GM21367 (cell line): ENCODE results near the gene EGFR.

Source experiments
- ATAC-seq: cut with Tn5 transposase; IDR thresholded peaks from one replicate; pipeline ENCODE4 v1.9.1; 2021; ENCODE audit not compliant: unreplicated experiment

EGFR gene

DNA sequence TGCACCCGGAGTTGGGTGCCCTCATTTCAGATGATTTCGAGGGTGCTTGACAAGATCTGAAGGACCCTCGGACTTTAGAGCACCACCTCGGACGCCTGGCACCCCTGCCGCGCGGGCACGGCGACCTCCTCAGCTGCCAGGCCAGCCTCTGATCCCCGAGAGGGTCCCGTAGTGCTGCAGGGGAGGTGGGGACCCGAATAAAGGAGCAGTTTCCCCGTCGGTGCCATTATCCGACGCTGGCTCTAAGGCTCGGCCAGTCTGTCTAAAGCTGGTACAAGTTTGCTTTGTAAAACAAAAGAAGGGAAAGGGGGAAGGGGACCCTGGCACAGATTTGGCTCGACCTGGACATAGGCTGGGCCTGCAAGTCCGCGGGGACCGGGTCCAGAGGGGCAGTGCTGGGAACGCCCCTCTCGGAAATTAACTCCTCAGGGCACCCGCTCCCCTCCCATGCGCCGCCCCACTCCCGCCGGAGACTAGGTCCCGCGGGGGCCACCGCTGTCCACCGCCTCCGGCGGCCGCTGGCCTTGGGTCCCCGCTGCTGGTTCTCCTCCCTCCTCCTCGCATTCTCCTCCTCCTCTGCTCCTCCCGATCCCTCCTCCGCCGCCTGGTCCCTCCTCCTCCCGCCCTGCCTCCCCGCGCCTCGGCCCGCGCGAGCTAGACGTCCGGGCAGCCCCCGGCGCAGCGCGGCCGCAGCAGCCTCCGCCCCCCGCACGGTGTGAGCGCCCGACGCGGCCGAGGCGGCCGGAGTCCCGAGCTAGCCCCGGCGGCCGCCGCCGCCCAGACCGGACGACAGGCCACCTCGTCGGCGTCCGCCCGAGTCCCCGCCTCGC lies at the start of gene EGFR:
EGFR (plus strand) TSS at position 657 of the 830 bp plus-strand sequence. CDS start 261 bp downstream, outside the sequence.
- no peak for ATAC-seq

DNA sequence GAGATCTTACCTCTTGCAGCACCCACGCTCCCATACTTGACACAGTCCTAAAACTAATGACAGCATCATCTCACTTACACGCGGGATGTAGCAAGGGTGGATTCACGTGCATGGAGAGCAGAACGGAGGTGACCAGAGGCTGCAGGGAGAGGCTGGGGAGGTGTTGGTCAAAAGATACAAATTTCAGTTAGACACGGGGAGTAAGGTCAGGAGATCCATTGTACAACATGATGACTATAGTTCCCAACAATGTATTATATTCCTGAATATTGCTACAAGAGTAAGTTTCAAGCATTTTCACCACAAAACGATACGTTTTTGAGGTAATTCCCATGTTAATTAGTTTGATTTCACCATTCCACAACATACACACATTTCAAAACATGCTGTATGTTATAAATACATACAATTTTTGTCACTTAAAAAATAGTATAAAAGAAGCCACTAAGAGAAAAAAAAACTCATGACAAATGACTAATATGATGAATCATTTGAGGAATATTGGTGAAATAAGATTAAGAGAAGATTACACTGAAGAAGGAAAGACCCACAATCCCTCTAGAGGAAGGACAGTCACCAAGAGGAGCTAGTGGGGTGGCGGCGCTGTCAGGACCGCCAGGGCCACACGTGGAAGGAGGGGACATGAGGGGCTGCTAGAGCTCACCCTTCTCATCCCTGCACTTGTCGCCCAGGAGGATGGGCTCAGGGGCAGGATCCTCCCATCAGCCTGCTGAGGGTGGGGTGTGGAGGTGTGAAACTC lies 49.4 kb upstream of the EGFR start:
- no peak for ATAC-seq

DNA sequence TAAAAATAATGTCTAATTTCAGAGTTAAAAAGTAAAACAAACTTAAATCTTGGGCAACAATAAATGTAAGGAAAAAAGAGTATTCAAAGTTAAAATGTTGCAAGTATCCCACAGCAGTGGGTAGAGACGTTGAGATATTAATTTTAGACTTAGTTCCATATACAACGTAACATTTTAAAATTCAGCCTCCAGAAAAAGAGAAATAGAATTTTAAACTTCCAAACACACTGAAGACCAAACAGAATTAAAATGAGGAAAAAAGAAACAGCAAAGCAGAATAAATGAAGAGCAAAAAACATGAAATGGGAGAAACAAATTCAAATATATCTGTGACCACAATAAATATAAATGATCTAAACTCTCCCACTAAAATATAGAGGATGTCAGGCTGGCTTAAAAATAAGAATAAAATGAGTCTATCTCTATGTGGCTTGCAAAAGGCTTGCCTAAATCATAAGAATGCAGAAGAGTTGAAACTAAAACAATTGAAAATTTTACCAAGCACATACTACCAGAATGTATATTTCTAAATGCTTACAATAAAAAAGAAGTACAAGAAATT lies 46.0 kb upstream of the EGFR start:
- ATAC-seq = no peak

DNA sequence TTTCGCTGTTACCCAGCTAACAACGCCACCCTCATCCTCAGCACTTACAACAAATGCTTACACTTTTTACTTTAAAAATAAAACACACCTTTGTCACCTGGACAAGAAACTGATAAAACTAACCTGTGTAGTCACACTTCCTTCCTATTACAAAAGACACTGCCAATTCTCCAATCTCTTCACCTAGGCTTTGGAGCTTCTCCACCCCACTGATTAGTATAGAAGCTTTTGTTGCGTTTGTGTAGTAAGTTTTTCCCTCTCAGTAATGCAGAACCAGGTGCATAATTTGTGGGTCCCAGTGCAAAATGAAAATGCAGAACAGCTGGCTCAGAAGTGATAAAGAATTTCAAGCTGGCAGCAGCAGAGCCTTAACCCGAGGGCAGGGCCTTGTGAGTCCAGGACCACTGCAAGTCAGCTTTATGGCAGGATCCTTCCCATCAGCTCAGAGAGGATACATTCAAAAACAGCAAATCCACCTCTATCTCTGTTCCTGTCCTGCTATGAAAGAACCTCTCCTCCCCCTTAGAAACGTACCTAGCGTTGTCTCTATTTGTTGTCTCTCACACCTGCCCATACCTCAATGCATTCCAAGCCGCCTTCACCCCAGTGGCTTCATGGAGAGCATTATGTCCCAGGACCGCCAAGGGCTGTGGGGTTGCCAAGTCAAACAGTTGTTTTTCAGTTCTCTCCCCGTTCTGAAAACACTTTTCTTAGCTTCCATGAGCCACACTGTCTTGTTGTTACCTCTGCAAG lies 40.3 kb upstream of the EGFR start:
- no peak for ATAC-seq

DNA sequence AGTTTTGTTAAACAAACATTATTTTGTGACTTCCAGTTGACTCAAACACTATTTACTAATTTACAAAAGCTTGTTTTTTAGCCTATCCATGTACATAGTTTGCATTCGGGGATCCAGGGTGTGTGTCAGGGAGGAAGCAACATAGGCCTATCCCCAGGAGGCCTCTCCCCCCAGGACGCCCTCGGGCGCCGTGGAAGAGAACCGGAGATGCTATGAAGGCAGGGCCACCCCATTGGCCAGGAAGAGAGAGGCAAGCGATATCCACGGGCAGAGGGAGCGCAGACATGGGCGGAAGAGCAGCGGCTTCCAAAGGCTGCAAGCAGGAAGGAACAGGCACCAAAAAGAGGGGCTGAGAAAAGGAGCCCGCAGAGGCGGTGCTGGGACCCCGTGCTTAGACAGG lies 38.3 kb upstream of the EGFR start:
- ATAC-seq = no peak

DNA sequence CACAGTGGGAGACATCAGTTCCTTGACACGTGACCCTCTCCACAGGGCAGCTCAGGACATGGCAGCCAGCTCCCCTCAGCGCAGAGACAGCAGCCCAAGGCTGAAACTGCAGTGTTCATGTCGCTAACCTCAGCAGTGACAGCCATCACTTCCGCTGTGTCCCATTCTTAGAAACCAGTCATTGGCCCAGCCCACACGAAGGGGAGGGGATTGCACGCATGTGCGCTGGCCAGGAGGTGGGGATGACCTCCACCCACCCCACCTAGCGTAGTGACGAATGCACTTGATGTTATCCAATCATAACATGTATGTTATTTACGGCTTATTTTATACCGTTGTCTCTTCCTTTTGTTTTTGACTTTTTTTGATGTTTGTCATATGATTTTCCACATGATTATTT lies 36.9 kb upstream of the EGFR start:
- ATAC-seq = no peak

DNA sequence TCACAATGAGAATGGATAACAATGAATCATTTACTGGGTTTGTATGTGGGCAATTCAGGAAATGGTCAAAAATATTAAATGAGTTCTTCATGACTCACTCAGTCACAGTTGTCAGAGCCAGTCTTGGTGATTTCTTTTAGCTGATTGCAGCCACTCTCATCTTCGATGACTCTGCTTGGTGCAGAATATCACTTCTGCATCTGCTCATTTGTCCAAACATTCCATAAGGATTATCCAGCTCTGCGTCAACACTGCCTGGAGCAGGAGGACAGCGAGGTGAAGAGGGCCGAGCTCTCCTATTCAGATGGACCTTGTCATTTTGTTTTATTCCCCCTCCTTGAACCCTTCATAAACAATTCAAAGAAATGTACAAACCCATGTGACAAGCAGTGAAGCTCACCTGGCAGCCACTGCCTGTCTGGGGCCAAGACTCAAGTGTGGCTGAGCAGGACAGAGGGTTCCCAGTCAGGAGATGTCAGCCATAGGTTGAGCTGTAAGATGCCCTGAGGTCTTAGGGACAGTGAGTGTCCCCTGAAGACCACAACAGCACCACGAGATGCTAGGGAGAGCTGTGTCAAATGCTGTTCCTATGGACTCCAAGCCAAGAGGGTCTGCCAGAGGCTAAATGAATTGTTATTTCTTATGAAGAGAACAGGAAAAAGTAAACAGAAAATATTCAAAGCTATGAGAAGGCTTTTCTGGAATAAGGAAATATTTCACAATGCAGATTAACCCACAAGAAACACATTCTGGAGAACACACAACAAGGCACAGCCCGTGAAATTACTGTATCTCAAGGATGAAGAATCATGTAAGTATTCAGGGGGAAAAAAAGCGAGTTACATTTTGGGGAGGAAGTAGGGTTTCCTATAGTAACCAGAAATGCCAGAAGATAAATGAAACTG lies 33.1 kb upstream of the EGFR start:
- no peak for ATAC-seq

DNA sequence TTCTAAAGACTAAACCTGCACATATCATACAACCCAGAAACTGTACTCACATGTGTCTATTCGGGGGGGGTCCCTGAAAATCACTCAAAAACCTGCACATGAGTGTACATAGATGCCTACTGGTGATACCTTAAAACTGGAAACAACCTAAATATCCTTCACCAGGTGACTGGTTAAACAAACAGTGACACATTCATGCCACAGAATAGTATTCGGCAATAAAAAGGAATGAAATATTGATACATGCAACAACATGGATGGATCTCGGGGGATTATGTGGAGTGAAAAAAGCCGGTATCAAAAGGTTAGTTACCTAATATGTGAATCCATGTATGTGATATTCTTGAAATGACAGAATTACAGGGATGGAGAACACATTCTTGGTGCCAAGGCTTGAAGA lies 32.1 kb upstream of the EGFR start:
- no peak for ATAC-seq

DNA sequence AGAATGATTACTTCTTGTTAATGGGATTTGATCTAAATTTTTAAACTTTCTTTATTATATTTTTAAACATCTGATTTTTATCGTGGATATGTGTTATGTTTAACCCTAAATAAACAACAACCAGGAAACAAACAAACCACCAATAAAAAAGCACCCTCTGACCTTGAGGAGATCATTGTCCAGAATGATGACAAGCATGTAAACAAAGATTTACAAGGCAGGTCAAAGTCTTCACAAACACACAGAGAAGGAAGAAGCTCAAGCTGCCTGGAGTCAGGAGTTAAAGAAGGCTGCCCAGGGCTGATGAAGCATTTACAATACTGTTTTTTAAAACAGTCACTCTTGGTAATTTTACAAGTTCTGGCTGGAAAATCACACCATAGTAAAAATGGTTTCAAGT lies 31.0 kb upstream of the EGFR start:
- ATAC-seq = no peak

DNA sequence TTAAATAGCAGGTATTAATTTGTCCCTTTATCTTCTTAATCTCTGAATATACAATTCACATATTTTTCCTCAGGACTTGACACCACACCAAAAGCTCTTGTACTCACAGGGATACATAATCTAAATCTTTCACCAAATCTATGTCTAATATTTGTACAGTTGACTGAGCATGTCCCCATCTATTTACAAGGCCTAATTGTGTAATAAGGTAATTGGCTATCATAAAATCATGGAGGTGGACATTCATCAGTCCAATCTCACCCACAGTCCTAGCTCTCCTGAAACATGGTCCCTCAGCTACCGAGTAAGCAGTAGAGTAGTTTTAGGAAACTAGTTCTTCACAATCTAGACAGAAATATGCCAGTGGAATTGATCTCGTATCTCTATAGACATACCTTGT lies 30.3 kb upstream of the EGFR start:
- ATAC-seq = no peak

DNA sequence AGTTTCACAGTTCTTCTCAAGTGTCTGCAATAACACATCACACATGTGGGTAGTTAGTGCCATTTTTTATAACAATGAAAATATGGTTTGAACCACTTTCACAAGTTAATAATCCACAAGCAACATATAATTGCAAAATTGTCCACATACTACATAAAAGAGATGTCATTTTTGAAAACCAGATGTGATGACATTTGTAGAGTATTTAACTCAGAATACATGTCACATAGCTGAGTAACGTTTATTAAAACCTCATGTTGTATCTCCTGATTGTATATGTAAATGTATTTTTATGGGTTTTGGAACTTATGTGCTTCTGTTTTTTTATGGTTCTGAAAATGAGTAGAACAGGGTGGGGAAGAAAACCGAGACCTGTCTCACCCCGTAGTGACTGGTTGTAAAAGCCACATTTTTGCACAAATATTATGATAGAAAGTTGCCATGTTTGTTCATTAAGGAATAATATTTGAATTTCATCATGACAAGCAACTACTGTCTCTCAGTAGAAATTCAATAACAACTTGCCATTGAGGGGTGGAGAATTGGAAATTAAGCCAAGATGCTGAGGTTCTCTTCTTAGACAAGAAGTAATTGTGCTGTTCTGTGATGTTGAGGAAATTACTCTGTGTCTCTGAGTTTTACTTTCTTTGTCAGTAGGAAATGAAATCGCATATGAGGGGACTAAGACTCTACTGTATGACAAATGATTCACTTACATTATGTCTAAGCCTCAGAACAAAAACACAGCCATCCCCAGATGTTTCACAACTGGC lies 29.2 kb upstream of the EGFR start:
- no peak for ATAC-seq

DNA sequence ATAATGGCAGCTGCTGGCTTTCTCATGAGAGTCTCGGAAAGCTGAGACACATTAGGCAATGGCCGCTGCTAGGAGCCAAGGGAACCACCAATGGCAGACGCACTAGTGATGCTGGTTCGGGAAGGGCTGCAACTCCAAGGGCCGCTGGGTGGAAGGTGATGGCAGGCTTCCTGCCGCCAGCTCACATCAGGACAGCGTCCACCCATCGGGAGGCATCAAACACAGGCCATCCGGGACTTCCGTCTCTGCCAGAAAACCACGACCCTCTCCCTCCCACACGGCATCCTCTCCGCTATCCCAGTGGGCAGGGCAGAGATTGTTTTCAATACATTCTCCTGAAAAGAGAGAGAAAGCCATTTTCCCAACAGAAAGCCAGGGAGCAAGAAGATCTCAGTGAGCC lies 27.5 kb upstream of the EGFR start:
- ATAC-seq = no peak

DNA sequence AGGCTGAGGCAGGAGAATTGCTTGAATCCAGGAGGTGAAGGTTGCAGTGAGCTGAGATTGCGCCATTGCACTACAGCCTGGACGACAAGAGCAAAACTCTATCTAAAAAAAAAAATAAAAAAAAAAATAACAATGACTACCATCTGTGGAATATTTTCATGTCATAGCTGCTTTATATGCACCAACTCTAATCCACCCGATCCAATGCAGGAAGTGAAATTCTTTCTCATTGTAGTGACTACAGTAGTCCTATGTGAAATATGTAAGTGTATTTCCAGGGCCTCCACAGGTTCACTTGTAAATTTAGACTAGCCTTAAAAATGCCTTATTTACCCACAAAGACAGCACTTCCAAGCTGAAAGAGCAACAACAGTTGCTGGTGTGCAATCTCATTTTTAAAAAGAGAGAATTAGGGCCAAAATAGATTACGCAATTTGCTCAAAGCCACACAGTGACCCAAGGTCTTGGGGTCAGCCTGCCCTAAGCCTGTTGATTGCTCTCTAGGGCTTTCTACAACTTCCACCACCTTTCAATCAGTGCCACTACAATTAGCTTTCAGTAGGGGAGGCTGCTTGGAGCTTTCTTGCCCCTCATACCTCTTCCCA lies 25.8 kb upstream of the EGFR start:
- no peak for ATAC-seq

DNA sequence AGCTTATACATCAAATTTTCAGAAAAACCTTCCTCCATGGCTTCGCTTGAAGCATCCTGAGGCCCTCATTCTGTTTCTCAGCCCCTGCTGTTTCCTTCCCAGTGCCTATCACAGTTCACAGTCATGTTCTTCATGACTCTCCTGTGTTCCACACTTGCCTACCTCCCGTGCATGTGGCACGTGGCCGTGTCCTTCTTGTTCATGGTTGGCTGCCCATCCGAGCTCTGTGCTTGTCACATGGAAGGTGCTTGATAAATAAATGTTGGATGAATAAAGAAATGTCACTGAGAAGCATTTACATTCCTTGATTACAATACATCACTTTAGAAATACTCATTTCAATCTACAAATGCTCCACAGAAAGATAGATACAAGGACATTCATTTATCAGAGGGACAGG lies 23.7 kb upstream of the EGFR start:
- no peak for ATAC-seq

DNA sequence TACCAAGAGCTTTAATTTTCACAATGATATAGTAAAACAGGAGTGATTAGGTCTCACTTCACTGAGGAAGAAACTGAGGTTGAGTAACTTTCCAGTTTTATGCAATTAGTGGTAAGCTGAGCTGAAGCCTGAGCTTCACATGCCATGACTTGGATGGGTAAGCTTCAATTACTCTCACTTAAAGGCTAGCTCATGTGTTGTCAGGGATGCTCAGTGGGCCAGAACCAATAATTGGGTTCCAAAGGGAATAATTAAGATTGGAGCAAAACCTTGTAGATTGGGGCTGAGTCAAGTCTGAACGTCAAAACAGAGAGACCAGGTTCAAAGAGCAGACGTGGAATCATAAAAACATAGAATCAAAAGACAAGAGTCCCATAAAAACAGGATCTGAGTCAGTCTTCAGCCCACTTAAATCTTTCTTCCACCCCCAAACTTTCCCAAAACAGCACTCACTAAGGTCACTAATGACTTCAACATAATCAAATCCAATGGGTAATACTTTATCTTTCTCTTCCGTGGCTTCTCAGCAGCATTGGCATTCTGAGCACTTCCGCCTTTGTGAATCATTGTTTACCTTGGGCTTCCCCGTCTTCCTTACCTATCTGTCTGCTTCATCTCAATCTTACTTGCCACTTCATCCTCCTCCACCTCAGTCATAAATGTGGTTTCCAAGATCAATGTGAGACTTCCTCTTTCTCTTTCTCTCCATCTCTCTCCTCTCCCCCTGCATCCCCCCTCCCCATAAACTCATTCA lies 23.0 kb upstream of the EGFR start:
- peak; percentile 55 for ATAC-seq

DNA sequence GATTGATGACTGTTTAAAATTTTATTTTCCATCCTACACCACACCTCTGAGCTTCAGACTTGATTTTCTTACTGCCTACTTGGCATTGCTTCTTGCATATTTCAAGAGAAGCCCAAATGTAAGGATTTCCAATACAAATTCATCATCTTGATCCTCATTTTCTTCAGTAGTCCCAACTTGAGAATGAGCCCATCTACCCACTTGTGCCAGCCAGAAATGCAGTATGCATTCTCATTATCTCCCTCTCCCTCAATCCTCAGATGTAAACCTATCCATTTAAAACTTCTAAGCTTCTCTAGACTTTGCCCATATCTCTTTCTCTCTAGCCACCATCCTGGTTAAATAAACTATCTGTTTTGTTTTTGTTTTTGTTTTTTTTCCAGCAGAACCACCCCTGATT lies 22.4 kb upstream of the EGFR start:
- no peak for ATAC-seq

DNA sequence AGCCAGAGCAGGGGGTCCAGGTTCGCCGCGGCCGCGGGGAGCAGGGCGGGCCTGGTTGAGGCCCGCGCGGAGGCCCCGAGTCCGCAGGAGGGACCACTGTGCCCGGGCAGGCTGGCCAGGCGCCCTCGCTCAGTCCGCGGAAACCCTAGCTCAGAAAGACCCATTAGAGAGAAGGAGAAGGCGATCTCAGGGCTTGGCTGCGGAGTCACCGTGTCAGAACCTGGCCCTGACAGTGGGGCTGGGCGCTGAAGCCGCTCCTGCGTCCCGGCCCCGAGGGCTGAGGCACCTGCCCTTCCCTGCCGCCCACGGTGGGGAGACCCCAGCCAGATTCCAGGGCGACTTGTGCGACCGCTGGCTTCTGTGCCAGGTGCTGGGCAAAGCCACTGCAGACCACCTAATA lies 14.2 kb upstream of the EGFR start:
- ATAC-seq = no peak

DNA sequence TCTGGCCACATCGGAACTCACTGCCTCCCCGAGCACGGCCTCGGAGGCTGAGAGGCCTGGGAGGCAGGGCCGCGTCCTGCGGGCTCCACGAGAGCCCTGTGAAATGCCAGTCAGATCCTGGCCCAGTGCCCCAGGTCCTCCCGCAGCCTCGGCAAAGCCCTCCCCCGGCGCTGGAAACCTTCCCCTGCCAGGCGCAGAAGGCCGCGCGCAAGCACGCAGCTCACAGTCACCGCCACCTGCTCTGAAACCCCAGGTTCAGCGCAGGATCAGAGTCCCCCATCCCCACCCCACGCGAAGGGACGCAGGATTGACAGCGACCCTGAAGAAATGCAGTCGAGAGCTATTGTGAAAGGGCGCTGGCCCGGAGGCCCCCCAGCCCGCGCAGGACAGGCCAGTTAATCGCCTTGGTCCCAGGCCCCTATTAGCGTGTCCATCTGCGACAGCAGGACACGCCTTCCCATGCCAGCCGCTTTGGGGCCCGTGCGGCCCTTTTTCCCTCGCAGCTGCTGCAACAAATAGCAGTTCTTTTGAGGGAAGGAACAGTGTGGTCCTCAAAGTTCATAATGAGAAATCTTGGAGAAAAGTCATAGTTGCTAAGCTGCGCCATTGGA lies 13.5 kb upstream of the EGFR start:
- no peak for ATAC-seq
